Endothelial cell of umbilical vein (primary cell): ENCODE measurements around the gene C1orf174. TPM values are rescaled to one million over a fixed set of nuclear protein-coding genes. Genes with fewer than 3 reads are reported as not detected.

Experiments used
- BruUV-seq: library from RNA; stranded (reverse); fragments of 400-500 nt; replicated peaks from 2 replicates; lab custom pipeline; 2021; lab: Mats Ljungman, UMichigan
- CTCF ChIA-PET: fragments of 300-600, 350-600 bp; sonication (Branson Sonifier 250); formaldehyde crosslinking; loops from one replicate; lab custom pipeline; 2021; ENCODE audit warnings: antibody characterized with exemption, inconsistent platforms; lab: Charles Lee
- POLR2A ChIA-PET: fragments of 300-600, 350-600 bp; sonication (Branson Sonifier 250); formaldehyde crosslinking; loops from one replicate; lab custom pipeline; 2021; ENCODE audit warnings: antibody characterized with exemption, inconsistent platforms; lab: Charles Lee
- DNase-seq: peaks from one replicate; pipeline ENCODE4 v3.0.0-alpha.2; 2011; ENCODE audit warnings: low read depth, low spot score
- FAIRE-seq: peaks from 2 replicates; lab custom pipeline; 2011; peaks lifted over from hg19 to GRCh38; lab: Jason Lieb, UNC
- H2AFZ ChIP-seq: 2 replicates; pipeline ENCODE4 v1.6.0; 2012; ENCODE audit warnings: low read depth, low read length, control low read depth, inconsistent platforms
- H3K27ac ChIP-seq: 2 replicates; pipeline ENCODE4 v1.5.1; 2011; ENCODE audit warnings: low read depth, mild to moderate bottlenecking, control low read depth, low read length, moderate library complexity; ENCODE audit not compliant: insufficient read depth
- H3K27me3 ChIP-seq, 2 experiments: 2 replicates each; pipeline versions ENCODE4 v1.6.0 to v1.6.1; 2011; ENCODE audit warnings: low read length in 2 of 2, mixed read lengths in 1 of 2; ENCODE audit not compliant: control insufficient read depth in 2 of 2, insufficient read depth in 2 of 2
- H3K36me3 ChIP-seq, 2 experiments: 2 replicates in 1 of 2; 3 replicates in 1 of 2; pipeline ENCODE4 v1.5.1; 2011; ENCODE audit warnings: low read length in 2 of 2, mild to moderate bottlenecking in 1 of 2, moderate library complexity in 1 of 2; ENCODE audit not compliant: control insufficient read depth in 2 of 2, insufficient read depth in 2 of 2; ENCODE audit errors: extremely low read depth in 1 of 2
- H3K4me1 ChIP-seq: 3 replicates; pipeline ENCODE4 v1.5.1; 2011; ENCODE audit warnings: mild to moderate bottlenecking, low read length; ENCODE audit not compliant: control insufficient read depth, insufficient read depth; ENCODE audit errors: extremely low read depth
- H3K4me2 ChIP-seq: 2 replicates; pipeline ENCODE4 v1.6.1; 2011; ENCODE audit warnings: low read length, control low read depth, mixed read lengths; ENCODE audit not compliant: insufficient read depth
- H3K4me3 ChIP-seq, 3 experiments: fragments of 200-600 bp in 1 of 3; sonication (generic), shearing (Covaris generic) in 1 of 3; replicated peaks in 1 of 3; 2 replicates each; pipeline ENCODE4 v1.5.1; 2011 to 2016; ENCODE audit warnings: control low read depth in 3 of 3, low read length in 3 of 3, mild to moderate bottlenecking in 2 of 3, inconsistent platforms in 1 of 3, low read depth in 1 of 3, moderate library complexity in 1 of 3; ENCODE audit not compliant: insufficient read depth in 1 of 3
- H3K79me2 ChIP-seq: 2 replicates; pipeline ENCODE4 v1.6.0; 2012; ENCODE audit warnings: low read length, inconsistent platforms; ENCODE audit not compliant: control insufficient read depth, insufficient read depth
- H3K9ac ChIP-seq: replicated peaks from 2 replicates; pipeline ENCODE3; 2011; ENCODE audit warnings: low read length, control low read depth; ENCODE audit not compliant: insufficient read depth; ENCODE audit errors: extremely low read depth
- H3K9me1 ChIP-seq: replicated peaks from 3 replicates; pipeline ENCODE4 v1.6.0; 2011; ENCODE audit warnings: mild to moderate bottlenecking, low read length; ENCODE audit not compliant: control insufficient read depth, insufficient read depth; ENCODE audit errors: extremely low read depth
- H3K9me3 ChIP-seq: replicated peaks from 2 replicates; pipeline ENCODE4 v1.5.1; 2012; ENCODE audit warnings: low read length, inconsistent platforms; ENCODE audit not compliant: control insufficient read depth, insufficient read depth
- H4K20me1 ChIP-seq: replicated peaks from 2 replicates; pipeline ENCODE3; 2011; ENCODE audit warnings: mild to moderate bottlenecking, low read length; ENCODE audit not compliant: control insufficient read depth, insufficient read depth; ENCODE audit errors: extremely low read depth
- EZH2 ChIP-seq: IDR thresholded peaks from 2 replicates; pipeline ENCODE4 v1.6.1; 2012; ENCODE audit warnings: borderline replicate concordance, low read depth, mild to moderate bottlenecking, moderate library complexity, low read length, inconsistent platforms; ENCODE audit not compliant: severe bottlenecking
- FOS ChIP-seq: IDR thresholded peaks from 2 replicates; pipeline ENCODE4 v1.6.1; 2011; ENCODE audit warnings: mild to moderate bottlenecking, low read length, moderate library complexity, borderline replicate concordance; ENCODE audit not compliant: insufficient read depth
- GATA2 ChIP-seq: IDR thresholded peaks from 2 replicates; pipeline ENCODE4 v1.7.0; 2011; ENCODE audit warnings: low read depth, mild to moderate bottlenecking, moderate library complexity, mixed read lengths, low read length; ENCODE audit not compliant: insufficient read length, insufficient read depth
- JUN ChIP-seq: IDR thresholded peaks from 2 replicates; pipeline ENCODE4 v1.6.1; 2011; ENCODE audit warnings: borderline replicate concordance, low read depth; ENCODE audit not compliant: insufficient read length, insufficient read depth
- MYC ChIP-seq: IDR thresholded peaks from one replicate; pipeline ENCODE4 v1.6.1; 2011; ENCODE audit warnings: mild to moderate bottlenecking, low read depth, low read length
- POLR2A ChIP-seq: IDR thresholded peaks from 2 replicates; pipeline ENCODE4 v1.6.1; 2012; ENCODE audit warnings: low read depth, mild to moderate bottlenecking, control low read depth, low read length
- POLR2AphosphoS5 ChIP-seq: IDR thresholded peaks from 2 replicates; pipeline ENCODE4 v1.6.1; 2012; ENCODE audit warnings: low read depth, mild to moderate bottlenecking, control low read depth, low read length, moderate library complexity; ENCODE audit not compliant: insufficient read depth
- dilution Hi-C: fragments of 300-500 bp; cut with MboI; formaldehyde crosslinking; loops from one replicate; pipeline ENCODE4 v1.15.0; 2019; ENCODE audit warnings: low sequenced_read_pairs; ENCODE audit not compliant: extremely low pct_ligation_motif_present
- intact Hi-C: fragments of 100-400 bp; cut with micrococcal nuclease; formaldehyde crosslinking; loops from one replicate; pipeline ENCODE4 v1.10.0; 2022
- polyA plus RNA-seq, 4 experiments: library from polyadenylated mRNA; depleted of rRNA in 3 of 4; stranded (reverse) in 3 of 4; unstranded in 1 of 4; fragments of >200 nt; gene quantifications; 2 replicates each; pipeline versions ENCODE4 v1.2.1 to v1.2.3, GENCODE V29; 2011 to 2012; ENCODE audit warnings: missing spikeins in 1 of 4
- total RNA-seq: library from RNA; stranded (reverse); gene quantifications from 2 replicates; pipeline ENCODE4 v1.2.3, GENCODE V29; 2021
- TF ChIP-seq, protein P1 (sequence below): IDR thresholded peaks from 2 replicates; pipeline ENCODE4 v1.6.1; 2011; ENCODE audit not compliant: insufficient read depth, insufficient read length
- TF ChIP-seq, protein P2 (sequence below), 2 donors: IDR thresholded peaks; 1 replicate in 1 of 2; 2 replicates in 1 of 2; pipeline ENCODE4 v1.5.1; 2011; ENCODE audit warnings: low read length in 2 of 2, mild to moderate bottlenecking in 2 of 2, moderate library complexity in 2 of 2, control low read depth in 1 of 2, inconsistent platforms in 1 of 2, low read depth in 1 of 2; ENCODE audit not compliant: insufficient read depth in 1 of 2; ENCODE audit errors: extremely low read depth in 1 of 2

The C1orf174 gene
- total and polyA plus RNA-seq, 2 donors (not counting 3 experiments of a cell fraction or from before 2014, with no cell fraction given): 28.0 to 31.7 TPM

DNA sequence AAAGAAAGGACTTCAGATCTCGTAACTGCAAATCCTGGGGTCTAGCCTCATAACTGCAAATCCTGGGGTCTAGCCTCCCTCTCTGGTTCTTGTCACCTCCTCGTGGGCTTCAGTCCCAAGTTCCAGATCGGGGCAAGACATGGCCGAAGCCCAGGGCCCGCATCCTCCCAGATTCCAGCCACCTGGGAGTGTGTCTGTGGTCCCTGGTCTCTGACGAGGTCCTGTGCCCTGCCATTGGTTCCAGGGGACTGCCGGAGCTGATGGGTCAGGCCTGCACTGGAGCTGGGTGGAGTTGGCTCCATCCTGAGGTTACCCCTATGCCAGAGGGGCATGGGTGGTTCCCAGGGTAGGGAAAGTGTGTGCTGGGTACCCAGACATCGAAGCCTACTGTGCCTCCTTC lies 17.7 kb upstream of the C1orf174 start:
- no peaks in the 10 kb centered on the region for H3K4me1 ChIP-seq
- H3K36me3 ChIP-seq: no peaks in the 10 kb centered on the region
- no peak overlapping the region for H3K4me2 ChIP-seq
- H3K9me3 ChIP-seq: no peaks in the 10 kb centered on the region
- no peak overlapping the region for H3K4me3 ChIP-seq
- DNase-seq: no peak
- no peaks in the 10 kb centered on the region for H4K20me1 ChIP-seq
- no TSS peak for BruUV-seq
- H3K79me2 ChIP-seq: no peaks in the 10 kb centered on the region
- TF ChIP-seq GATA2 (no peak), EZH2 (no peak), JUN (no peak), POLR2A (no peak), POLR2AphosphoS5 (no peak), FOS (no peak), MYC (no peak)
- TF ChIP-seq, protein P1, sequence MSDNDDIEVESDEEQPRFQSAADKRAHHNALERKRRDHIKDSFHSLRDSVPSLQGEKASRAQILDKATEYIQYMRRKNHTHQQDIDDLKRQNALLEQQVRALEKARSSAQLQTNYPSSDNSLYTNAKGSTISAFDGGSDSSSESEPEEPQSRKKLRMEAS: no peak
- TF ChIP-seq, protein P2, sequence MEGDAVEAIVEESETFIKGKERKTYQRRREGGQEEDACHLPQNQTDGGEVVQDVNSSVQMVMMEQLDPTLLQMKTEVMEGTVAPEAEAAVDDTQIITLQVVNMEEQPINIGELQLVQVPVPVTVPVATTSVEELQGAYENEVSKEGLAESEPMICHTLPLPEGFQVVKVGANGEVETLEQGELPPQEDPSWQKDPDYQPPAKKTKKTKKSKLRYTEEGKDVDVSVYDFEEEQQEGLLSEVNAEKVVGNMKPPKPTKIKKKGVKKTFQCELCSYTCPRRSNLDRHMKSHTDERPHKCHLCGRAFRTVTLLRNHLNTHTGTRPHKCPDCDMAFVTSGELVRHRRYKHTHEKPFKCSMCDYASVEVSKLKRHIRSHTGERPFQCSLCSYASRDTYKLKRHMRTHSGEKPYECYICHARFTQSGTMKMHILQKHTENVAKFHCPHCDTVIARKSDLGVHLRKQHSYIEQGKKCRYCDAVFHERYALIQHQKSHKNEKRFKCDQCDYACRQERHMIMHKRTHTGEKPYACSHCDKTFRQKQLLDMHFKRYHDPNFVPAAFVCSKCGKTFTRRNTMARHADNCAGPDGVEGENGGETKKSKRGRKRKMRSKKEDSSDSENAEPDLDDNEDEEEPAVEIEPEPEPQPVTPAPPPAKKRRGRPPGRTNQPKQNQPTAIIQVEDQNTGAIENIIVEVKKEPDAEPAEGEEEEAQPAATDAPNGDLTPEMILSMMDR (IDR thresholded peaks at IDR 0.05; ENCODE audit: extremely low read depth in 1 of 2, insufficient read depth in 1 of 2, low read depth in 1 of 2, low read length in 2 of 2): no peak
- H3K27ac ChIP-seq: no peak overlapping the region
- dilution Hi-C loops (no loop called here), intact Hi-C loops (no loop called here)
- ChIA-PET POLR2A (no interaction called here), CTCF (no interaction called here)
- no peaks in the 10 kb centered on the region for H3K9me1 ChIP-seq
- no peak overlapping the region for H2AFZ ChIP-seq
- H3K27me3 ChIP-seq: no peaks in the 10 kb centered on the region
- H3K9ac ChIP-seq: no peak overlapping the region
- no peak for FAIRE-seq
